ENCODE results near the gene ITGAE. TPM values are rescaled to one million over a fixed set of nuclear protein-coding genes. Genes with fewer than 3 reads are reported as not detected.

The ITGAE gene
- total and polyA plus RNA-seq, 2 experiments from 2014 or later: 11.7 to 44.9 TPM

DNA sequence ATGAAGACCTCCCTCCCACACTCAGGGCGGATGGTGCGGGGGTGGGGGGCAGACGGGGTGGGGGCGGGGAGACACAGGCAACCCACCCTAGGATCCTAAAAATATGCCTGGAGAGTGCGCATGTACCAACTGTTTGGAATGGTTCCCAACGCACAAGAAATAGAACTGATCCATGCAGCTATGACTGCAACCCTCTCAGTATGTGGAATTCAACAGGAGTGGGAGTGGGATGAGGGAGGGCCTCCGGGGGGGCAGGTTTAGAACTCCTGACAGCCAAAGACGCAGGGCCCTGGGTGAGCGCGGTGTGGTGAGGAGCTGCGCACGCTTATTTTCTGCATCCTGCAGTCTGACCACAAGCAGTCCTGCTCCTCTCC lies 103.9 kb downstream of the ITGAE start:
- no peak overlapping the region for H2AFZ ChIP-seq
- peaks cover 16% of the 10 kb centered on the region; the same call in 1 of the 2 replicates for H3K4me1 ChIP-seq (ENCODE audit: insufficient read depth)
- no peaks in the 10 kb centered on the region for H4K20me1 ChIP-seq (replicated peaks; ENCODE audit: insufficient read depth)
- H3K4me3 ChIP-seq: no peak overlapping the region
- H3K36me3 ChIP-seq (ENCODE audit: insufficient read depth): no peaks in the 10 kb centered on the region
- no peak overlapping the region for H3K27ac Mint-ChIP-seq
- no peak overlapping the region for H3K4me3 Mint-ChIP-seq
- 0 out of 2 replicates have a peak, but pooled peaks cover 7% of the 10 kb centered on the region for H3F3A ChIP-seq (replicated peaks; ENCODE audit: low read depth)
- no peak overlapping the region for H3K4me2 ChIP-seq
- peaks cover 5% of the 10 kb centered on the region; the same call in 2 of the 3 replicates for H3K36me3 Mint-ChIP-seq (ENCODE audit: low read depth)
- peaks cover 9% of the 10 kb centered on the region; the same call in 2 of the 3 replicates for H3K9me3 Mint-ChIP-seq
- TF ChIP-seq, protein P1, sequence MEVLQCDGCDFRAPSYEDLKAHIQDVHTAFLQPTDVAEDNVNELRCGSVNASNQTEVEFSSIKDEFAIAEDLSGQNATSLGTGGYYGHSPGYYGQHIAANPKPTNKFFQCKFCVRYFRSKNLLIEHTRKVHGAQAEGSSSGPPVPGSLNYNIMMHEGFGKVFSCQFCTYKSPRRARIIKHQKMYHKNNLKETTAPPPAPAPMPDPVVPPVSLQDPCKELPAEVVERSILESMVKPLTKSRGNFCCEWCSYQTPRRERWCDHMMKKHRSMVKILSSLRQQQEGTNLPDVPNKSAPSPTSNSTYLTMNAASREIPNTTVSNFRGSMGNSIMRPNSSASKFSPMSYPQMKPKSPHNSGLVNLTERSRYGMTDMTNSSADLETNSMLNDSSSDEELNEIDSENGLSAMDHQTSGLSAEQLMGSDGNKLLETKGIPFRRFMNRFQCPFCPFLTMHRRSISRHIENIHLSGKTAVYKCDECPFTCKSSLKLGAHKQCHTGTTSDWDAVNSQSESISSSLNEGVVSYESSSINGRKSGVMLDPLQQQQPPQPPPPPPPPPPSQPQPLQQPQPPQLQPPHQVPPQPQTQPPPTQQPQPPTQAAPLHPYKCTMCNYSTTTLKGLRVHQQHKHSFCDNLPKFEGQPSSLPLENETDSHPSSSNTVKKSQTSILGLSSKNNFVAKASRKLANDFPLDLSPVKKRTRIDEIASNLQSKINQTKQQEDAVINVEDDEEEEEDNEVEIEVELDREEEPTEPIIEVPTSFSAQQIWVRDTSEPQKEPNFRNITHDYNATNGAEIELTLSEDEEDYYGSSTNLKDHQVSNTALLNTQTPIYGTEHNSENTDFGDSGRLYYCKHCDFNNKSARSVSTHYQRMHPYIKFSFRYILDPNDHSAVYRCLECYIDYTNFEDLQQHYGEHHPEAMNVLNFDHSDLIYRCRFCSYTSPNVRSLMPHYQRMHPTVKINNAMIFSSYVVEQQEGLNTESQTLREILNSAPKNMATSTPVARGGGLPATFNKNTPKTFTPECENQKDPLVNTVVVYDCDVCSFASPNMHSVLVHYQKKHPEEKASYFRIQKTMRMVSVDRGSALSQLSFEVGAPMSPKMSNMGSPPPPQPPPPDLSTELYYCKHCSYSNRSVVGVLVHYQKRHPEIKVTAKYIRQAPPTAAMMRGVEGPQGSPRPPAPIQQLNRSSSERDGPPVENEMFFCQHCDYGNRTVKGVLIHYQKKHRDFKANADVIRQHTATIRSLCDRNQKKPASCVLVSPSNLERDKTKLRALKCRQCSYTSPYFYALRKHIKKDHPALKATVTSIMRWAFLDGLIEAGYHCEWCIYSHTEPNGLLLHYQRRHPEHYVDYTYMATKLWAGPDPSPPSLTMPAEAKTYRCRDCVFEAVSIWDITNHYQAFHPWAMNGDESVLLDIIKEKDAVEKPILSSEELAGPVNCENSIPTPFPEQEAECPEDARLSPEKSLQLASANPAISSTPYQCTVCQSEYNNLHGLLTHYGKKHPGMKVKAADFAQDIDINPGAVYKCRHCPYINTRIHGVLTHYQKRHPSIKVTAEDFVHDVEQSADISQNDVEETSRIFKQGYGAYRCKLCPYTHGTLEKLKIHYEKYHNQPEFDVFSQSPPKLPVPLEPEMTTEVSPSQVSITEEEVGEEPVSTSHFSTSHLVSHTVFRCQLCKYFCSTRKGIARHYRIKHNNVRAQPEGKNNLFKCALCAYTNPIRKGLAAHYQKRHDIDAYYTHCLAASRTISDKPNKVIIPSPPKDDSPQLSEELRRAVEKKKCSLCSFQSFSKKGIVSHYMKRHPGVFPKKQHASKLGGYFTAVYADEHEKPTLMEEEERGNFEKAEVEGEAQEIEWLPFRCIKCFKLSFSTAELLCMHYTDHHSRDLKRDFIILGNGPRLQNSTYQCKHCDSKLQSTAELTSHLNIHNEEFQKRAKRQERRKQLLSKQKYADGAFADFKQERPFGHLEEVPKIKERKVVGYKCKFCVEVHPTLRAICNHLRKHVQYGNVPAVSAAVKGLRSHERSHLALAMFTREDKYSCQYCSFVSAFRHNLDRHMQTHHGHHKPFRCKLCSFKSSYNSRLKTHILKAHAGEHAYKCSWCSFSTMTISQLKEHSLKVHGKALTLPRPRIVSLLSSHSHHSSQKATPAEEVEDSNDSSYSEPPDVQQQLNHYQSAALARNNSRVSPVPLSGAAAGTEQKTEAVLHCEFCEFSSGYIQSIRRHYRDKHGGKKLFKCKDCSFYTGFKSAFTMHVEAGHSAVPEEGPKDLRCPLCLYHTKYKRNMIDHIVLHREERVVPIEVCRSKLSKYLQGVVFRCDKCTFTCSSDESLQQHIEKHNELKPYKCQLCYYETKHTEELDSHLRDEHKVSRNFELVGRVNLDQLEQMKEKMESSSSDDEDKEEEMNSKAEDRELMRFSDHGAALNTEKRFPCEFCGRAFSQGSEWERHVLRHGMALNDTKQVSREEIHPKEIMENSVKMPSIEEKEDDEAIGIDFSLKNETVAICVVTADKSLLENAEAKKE (CRISPR knock-in tag; IDR thresholded peaks at IDR 0.05): no peak
- TF ChIP-seq, protein P2, sequence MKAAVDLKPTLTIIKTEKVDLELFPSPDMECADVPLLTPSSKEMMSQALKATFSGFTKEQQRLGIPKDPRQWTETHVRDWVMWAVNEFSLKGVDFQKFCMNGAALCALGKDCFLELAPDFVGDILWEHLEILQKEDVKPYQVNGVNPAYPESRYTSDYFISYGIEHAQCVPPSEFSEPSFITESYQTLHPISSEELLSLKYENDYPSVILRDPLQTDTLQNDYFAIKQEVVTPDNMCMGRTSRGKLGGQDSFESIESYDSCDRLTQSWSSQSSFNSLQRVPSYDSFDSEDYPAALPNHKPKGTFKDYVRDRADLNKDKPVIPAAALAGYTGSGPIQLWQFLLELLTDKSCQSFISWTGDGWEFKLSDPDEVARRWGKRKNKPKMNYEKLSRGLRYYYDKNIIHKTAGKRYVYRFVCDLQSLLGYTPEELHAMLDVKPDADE (IDR thresholded peaks at IDR 0.05): no peak
- TF ChIP-seq ZNF114 (CRISPR knock-in tag; IDR thresholded peaks at IDR 0.05): no peak
- TF ChIP-seq, protein P3, sequence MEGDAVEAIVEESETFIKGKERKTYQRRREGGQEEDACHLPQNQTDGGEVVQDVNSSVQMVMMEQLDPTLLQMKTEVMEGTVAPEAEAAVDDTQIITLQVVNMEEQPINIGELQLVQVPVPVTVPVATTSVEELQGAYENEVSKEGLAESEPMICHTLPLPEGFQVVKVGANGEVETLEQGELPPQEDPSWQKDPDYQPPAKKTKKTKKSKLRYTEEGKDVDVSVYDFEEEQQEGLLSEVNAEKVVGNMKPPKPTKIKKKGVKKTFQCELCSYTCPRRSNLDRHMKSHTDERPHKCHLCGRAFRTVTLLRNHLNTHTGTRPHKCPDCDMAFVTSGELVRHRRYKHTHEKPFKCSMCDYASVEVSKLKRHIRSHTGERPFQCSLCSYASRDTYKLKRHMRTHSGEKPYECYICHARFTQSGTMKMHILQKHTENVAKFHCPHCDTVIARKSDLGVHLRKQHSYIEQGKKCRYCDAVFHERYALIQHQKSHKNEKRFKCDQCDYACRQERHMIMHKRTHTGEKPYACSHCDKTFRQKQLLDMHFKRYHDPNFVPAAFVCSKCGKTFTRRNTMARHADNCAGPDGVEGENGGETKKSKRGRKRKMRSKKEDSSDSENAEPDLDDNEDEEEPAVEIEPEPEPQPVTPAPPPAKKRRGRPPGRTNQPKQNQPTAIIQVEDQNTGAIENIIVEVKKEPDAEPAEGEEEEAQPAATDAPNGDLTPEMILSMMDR (conservative IDR thresholded peaks at IDR 0.05; ENCODE audit: low read depth in 2 of 2): no peak
- TF ChIP-seq POLR2AphosphoS5 (IDR thresholded peaks at IDR 0.05; ENCODE audit: low read depth): no peak
- TF ChIP-seq EZH2 (IDR thresholded peaks at IDR 0.05; ENCODE audit: low read depth, unreplicated experiment): no peak
- no peak for TF ChIP-seq EZH2phosphoT487 (IDR thresholded peaks at IDR 0.05; ENCODE audit: unreplicated experiment)
- no peak for TF ChIP-seq CREB1 (CRISPR knock-in tag; IDR thresholded peaks at IDR 0.05; ENCODE audit: low read depth)
- TF ChIP-seq ZNF331 (CRISPR knock-in tag; IDR thresholded peaks at IDR 0.05; ENCODE audit: low read depth): no peak
- no peak for TF ChIP-seq JUNB (IDR thresholded peaks at IDR 0.05; ENCODE audit: unreplicated experiment)
- TF ChIP-seq, protein P4, sequence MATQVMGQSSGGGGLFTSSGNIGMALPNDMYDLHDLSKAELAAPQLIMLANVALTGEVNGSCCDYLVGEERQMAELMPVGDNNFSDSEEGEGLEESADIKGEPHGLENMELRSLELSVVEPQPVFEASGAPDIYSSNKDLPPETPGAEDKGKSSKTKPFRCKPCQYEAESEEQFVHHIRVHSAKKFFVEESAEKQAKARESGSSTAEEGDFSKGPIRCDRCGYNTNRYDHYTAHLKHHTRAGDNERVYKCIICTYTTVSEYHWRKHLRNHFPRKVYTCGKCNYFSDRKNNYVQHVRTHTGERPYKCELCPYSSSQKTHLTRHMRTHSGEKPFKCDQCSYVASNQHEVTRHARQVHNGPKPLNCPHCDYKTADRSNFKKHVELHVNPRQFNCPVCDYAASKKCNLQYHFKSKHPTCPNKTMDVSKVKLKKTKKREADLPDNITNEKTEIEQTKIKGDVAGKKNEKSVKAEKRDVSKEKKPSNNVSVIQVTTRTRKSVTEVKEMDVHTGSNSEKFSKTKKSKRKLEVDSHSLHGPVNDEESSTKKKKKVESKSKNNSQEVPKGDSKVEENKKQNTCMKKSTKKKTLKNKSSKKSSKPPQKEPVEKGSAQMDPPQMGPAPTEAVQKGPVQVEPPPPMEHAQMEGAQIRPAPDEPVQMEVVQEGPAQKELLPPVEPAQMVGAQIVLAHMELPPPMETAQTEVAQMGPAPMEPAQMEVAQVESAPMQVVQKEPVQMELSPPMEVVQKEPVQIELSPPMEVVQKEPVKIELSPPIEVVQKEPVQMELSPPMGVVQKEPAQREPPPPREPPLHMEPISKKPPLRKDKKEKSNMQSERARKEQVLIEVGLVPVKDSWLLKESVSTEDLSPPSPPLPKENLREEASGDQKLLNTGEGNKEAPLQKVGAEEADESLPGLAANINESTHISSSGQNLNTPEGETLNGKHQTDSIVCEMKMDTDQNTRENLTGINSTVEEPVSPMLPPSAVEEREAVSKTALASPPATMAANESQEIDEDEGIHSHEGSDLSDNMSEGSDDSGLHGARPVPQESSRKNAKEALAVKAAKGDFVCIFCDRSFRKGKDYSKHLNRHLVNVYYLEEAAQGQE (IDR thresholded peaks at IDR 0.05; ENCODE audit: unreplicated experiment): no peak
- TF ChIP-seq STAT1 (IDR thresholded peaks at IDR 0.05; ENCODE audit: unreplicated experiment): no peak
- TF ChIP-seq NANOG (IDR thresholded peaks at IDR 0.05; ENCODE audit: borderline replicate concordance): no peak
- H3K27me3 ChIP-seq (ENCODE audit: insufficient read depth): peaks cover 25% of the 10 kb centered on the region
- no peaks in the 10 kb centered on the region for H3K79me2 ChIP-seq (replicated peaks; ENCODE audit: insufficient read depth)
- DNase-seq (ENCODE audit: low spot score): no peak
- no peaks in the 10 kb centered on the region for H3K9me2 ChIP-seq (ENCODE audit: insufficient read depth)
- H3K27ac ChIP-seq (ENCODE audit: low read depth): no peak overlapping the region
- ATAC-seq: no peak
- peaks cover 7% of the 10 kb centered on the region; the same call in 2 of the 3 replicates for H3K4me1 Mint-ChIP-seq
- H3K27me3 Mint-ChIP-seq (ENCODE audit: insufficient read depth, low read depth, poor library complexity): peaks cover 27% of the 10 kb centered on the region

All from GM23338 (cell line).